Stimulated activated CD4-positive, alpha-beta T cell treated with anti-CD3 and anti-CD28 coated beads, Interleukin-1b, Interleukin-23, amount 100 ng/mL, for 24 hours (primary cell): ENCODE results near the gene AVEN.

ENCODE experiments used
- DNase-seq, 4 experiments: peaks; one replicate each; pipeline ENCODE4 v3.0.0-alpha.2; 2020; ENCODE audit warnings: low read depth in 4 of 4, low spot score in 1 of 4

AVEN gene

GRCh38 chr15:33987444-33987843, 51.6 kb downstream of the AVEN start:
- no peak for DNase-seq

GRCh38 chr15:33985751-33986150, 53.3 kb downstream of the AVEN start:
- no peak for DNase-seq

- no peak for DNase-seq
These were observed 53.7 kb downstream of the AVEN start for GRCh38 chr15:33985287-33985686.

- DNase-seq, result no peak
These were observed 56.5 kb downstream of the AVEN start for GRCh38 chr15:33982516-33982915.

- no peak for DNase-seq
These were observed 58.8 kb downstream of the AVEN start for GRCh38 chr15:33980159-33980558.

GRCh38 chr15:33975022-33975565, 63.9 kb downstream of the AVEN start:
- no peak for DNase-seq

- DNase-seq, result no peak
These were observed 67.2 kb downstream of the AVEN start for GRCh38 chr15:33971811-33972210.

- no peak for DNase-seq
These were observed 70.2 kb downstream of the AVEN start for GRCh38 chr15:33968821-33969220.

GRCh38 chr15:33968224-33968623, 70.8 kb downstream of the AVEN start, which contains the start of gene CHRM5:
CHRM5 (plus strand) TSS chr15:33968497; CDS start chr15:34062718, 94,221 bp downstream.
- no peak for DNase-seq

GRCh38 chr15:33964665-33965040, 74.4 kb downstream of the AVEN start:
- no peak for DNase-seq

- DNase-seq, result no peak
These were observed 75.0 kb downstream of the AVEN start for GRCh38 chr15:33963831-33964664.

GRCh38 chr15:33960549-33960935, 78.5 kb downstream of the AVEN start:
- DNase-seq, result no peak

GRCh38 chr15:33959844-33960548, 79.0 kb downstream of the AVEN start:
- DNase-seq, result no peak

- no peak for DNase-seq
These were observed 82.6 kb downstream of the AVEN start for GRCh38 chr15:33956397-33956796.

- no peak for DNase-seq
These were observed 83.1 kb downstream of the AVEN start for GRCh38 chr15:33955945-33956344.

GRCh38 chr15:33946152-33946551, 92.9 kb downstream of the AVEN start:
- no peak for DNase-seq

GRCh38 chr15:33941279-33942063, 97.5 kb downstream of the AVEN start:
- no peak for DNase-seq

GRCh38 chr15:33934921-33935320, 104.1 kb downstream of the AVEN start:
- DNase-seq, result no peak

GRCh38 chr15:33934396-33934795, 104.6 kb downstream of the AVEN start:
- DNase-seq, result no peak

- DNase-seq, result no peak
These were observed 106.3 kb downstream of the AVEN start for GRCh38 chr15:33932734-33933133.

GRCh38 chr15:33926260-33926659, 112.7 kb downstream of the AVEN start:
- DNase-seq, result no peak
